A549 (cell line): Measurements from ENCODE around the gene SLC39A11.

Experiments
- CTCF ChIP-seq: fragments of >200 bp; sonication (Bioruptor Twin); formaldehyde crosslinking; IDR thresholded peaks from 3 replicates; pipeline ENCODE4 v1.5.1; 2016
- EP300 ChIP-seq, 2 experiments: fragments of >200 bp; sonication (Bioruptor Twin); formaldehyde crosslinking; IDR thresholded peaks; 2 replicates in 1 of 2; 3 replicates in 1 of 2; pipeline ENCODE4 v1.6.1; 2016 to 2017
- JUN ChIP-seq, 2 experiments: fragments of >200 bp; sonication (Bioruptor Twin); formaldehyde crosslinking; IDR thresholded peaks; 2 replicates in 1 of 2; 3 replicates in 1 of 2; pipeline ENCODE4 v1.6.1; 2016 to 2017
- RNF2 ChIP-seq: fragments of 200-600 bp; sonication (generic); IDR thresholded peaks from 2 replicates; pipeline ENCODE4 v1.6.1; 2016; ENCODE audit warnings: low read depth, mild to moderate bottlenecking, antibody characterized with exemption, moderate library complexity, borderline replicate concordance
- ZFP36 ChIP-seq: fragments of 450-650 bp; IDR thresholded peaks from 2 replicates; pipeline ENCODE4 v1.6.1; 2014; ENCODE audit warnings: borderline replicate concordance; ENCODE audit not compliant: partially characterized antibody

DNA sequence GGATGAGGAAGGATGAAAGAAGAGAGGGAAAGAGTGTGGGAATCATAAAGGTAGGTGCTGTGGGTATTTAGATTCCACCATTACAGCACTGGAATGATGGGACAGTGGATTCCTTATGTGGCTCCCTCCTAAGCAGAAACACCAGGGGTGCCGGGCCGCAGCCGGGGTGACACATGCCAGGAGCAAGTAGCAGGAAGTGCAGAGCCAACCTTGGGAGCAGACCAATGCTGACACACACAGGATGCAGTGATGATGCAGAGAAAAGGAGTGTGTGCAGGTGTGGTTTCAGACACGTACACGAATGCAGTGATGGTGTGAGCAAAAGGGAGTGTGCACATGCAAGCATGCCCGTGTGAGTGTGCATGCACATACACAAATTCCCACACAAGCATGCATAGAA lies 338.0 kb downstream of the SLC39A11 start:
- TF ChIP-seq RNF2 (no peak), EP300 (IDR thresholded peaks at IDR 0.05) (no peak), CTCF (no peak), ZFP36 (no peak), JUN (IDR thresholded peaks at IDR 0.05) (no peak)
